LNCAP (cell line): Measurements from ENCODE around the gene RPS19BP1.

Source experiments
- TF ChIP-seq, protein P1 (sequence below): fragments of 450-650 bp; IDR thresholded peaks from 2 replicates; pipeline ENCODE4 v1.5.1; 2017; ENCODE audit warnings: mild to moderate bottlenecking

Gene RPS19BP1

DNA sequence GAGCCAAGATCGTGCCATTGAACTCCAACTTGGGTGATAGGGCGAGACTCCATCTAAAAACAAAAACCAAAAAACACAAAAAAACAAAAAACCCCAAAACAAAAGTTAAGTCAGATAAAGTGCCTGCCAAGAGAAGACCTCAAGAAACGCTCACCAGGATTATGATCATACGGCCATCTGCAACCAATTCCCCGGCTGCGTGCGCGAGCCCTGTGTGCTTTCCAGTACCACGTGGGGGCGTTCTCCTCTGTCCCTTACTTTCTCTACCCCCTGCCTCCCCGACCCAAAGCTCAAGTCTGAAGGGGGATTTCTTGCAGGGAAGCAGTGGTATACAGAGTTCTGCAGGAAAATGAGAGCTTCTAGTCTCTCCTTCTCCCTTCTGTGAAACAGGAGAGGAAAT, 10.5 kb upstream of the RPS19BP1 start:
- TF ChIP-seq, protein P1, sequence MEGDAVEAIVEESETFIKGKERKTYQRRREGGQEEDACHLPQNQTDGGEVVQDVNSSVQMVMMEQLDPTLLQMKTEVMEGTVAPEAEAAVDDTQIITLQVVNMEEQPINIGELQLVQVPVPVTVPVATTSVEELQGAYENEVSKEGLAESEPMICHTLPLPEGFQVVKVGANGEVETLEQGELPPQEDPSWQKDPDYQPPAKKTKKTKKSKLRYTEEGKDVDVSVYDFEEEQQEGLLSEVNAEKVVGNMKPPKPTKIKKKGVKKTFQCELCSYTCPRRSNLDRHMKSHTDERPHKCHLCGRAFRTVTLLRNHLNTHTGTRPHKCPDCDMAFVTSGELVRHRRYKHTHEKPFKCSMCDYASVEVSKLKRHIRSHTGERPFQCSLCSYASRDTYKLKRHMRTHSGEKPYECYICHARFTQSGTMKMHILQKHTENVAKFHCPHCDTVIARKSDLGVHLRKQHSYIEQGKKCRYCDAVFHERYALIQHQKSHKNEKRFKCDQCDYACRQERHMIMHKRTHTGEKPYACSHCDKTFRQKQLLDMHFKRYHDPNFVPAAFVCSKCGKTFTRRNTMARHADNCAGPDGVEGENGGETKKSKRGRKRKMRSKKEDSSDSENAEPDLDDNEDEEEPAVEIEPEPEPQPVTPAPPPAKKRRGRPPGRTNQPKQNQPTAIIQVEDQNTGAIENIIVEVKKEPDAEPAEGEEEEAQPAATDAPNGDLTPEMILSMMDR, result peak; percentile 14; the same call in 1 of the 2 replicates

DNA sequence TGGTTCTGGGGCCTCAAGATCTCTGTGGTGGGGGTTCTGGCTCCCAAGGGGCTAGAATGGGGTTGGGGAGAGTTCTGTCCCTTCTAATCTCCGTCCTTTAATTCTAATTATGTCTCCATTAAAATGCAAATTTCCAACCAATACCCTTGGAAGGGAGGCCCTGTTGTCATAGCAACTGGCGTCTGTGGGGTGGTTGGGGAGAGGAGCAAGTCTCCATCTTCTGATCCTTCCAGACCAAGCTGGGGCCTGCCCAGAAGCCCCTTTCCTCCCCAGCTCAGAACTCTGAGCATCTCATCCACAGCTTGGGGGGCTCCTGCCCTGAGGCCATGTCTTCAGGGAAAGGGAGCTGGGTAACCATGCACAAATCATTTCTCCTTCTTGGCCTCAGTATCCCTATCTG, 5.4 kb upstream of the RPS19BP1 start:
- TF ChIP-seq, protein P1, result no peak

DNA sequence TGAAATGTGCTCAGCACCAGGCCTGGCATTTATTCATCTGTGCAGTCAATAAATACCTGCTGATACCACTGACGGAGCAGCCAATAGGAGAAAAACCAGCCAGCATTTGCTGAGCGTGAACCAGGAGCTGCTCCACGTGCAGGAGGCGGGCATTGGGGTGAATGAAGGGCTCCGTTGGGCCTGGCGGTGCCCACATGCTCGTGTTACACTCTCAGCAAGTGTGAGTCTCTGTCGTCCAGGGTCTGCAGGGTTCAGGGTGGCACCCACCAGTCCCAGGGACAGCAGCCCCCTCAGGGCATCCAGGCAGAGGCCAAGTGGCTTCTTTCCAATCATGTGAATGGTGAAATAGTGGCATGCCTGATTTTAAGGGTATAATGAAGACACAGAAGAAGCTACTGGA, 4.2 kb upstream of the RPS19BP1 start:
- TF ChIP-seq, protein P1, result no peak

DNA sequence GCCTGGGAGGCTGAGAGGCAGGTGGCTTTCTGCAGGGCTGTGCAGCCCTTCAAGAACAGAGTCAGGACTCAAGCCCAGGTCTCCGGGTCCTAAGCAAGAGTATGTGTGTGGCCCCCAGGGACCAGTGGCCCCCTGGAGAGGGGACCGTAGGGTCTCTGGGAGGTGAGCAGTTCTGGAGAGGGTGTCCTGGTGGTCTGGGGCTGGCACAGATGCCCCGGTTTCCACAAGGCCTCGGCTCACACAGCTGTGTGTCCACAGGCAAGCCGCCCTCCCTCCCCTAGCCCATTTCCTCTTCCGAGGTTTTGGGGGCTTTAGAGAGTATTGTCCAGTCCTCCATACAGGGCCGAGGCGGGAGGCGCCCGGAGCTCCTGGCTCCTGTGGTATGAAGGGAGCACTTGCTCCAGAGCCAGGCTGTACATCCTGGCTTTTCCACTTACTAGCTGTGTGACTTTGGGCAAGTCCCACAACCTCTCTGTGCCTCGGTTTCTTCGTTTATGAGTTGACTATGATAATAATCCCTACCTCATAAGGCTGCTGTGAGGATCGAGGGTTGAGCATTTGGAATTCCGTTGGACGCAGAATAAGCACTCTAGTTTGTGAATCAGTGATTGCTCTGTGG, 3.4 kb upstream of the RPS19BP1 start:
- TF ChIP-seq, protein P1, result no peak

DNA sequence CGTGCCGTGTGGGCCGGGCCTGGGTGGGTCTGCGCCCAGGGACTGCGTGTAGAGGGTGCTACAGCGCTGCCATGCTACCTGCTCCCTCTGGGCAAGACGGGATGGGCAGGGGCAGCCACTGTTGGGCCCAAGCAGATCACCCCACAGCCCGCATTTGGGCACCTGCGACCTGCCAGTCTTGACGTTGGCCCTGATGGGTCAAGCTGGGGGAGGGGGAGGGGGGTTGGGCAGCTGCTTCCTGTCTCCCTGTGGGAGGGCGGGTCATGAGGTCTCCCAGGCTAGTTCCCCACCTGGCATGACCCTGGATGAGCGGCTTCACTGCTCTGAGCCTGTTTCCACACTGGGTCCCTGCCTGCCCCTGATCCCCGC, 2.8 kb upstream of the RPS19BP1 start:
- TF ChIP-seq, protein P1, result no peak

DNA sequence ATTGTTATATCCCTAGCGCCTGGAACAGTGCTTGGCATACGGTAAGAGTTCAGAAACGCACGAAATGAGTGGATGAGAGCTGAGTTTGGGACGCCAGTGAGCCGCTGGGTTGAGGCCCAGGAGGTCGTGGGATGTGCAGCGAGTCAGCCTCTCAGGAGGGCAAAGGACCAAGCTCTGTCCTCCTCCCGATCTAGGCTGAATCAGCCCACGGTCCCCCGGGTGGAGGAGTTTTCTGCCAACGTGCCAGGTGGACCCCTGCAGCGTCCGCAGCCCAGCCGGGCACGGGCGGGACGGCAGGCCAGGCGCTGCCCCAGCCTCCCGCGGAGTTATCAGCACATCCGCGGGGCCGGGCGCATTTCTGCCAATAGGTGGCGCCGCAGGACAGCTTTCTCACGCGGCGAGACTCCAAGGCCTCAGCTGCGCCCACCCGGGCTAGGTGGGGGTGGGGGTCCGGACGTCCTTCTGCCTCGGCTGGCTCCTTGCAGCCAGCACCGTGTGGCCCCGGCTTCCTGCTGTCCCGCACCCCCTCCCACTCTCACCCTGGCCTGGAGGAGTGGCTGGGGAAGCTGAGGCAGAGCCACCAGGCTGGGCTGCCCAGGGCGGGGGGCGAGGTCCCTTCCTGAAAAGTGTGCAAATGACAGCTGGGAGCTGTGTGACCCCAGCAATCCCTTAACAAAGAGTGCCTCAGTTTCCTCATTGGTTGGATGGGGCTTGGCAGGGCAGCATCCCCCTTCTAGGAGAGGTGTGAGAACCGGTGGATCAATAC, 2.2 kb upstream of the RPS19BP1 start:
- TF ChIP-seq, protein P1, result peak; percentile 94

DNA sequence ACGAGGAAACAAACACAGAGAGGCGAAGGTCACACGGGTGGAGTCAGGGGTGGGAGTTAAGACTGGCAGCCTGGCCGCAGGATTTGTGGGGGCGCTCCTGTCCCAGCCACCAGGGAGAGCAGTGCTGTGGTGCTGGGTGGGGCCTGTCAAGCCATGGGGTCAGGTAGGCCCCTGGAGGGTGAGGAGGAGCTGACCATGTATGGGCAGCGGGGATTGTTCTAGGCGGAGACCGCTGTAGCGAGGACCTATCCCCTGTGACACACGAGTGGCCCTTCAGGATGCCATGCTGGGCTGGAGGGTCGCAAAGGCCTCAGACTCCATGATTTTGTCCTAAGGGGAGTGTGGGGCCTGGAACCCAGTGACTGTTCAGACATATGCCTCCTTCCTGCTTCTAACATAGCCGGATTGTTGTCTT, 1.6 kb upstream of the RPS19BP1 start:
- TF ChIP-seq, protein P1, result no peak
